ENCODE data around the gene XPO5. TPM values are rescaled to one million over a fixed set of nuclear protein-coding genes. Genes with fewer than 3 reads are reported as not detected.

The XPO5 gene
- total and polyA plus RNA-seq, 9 of the 15 experiments (the other 6 are each of a cell fraction or from before 2014, with no cell fraction given), result 36.0 to 170 (median 99.1) TPM

DNA sequence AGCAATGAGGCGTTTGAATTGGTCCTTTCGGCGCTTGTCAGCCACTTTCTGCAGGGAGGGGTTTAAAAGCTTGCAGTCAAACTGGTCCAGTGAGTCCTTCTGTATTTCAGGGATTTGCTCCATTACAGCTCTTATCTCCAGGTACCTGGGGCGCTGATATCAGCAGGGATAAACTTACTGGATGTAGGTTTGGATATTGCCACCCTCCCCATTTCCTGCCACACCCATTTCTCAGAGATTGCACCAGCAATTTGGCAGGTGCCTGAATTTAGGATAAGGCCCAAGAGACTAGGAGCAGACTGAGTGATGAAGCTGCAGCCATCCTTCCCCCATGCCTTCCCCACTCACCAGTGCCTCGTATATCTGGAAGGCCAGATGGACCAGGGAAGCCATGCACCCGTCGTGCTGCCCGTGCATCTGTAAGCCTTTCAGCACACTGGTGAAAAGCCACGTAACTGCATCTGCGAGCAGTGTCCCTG is 51.3 kb downstream of the XPO5 start (continued):
- TF ChIP-seq, protein P1, sequence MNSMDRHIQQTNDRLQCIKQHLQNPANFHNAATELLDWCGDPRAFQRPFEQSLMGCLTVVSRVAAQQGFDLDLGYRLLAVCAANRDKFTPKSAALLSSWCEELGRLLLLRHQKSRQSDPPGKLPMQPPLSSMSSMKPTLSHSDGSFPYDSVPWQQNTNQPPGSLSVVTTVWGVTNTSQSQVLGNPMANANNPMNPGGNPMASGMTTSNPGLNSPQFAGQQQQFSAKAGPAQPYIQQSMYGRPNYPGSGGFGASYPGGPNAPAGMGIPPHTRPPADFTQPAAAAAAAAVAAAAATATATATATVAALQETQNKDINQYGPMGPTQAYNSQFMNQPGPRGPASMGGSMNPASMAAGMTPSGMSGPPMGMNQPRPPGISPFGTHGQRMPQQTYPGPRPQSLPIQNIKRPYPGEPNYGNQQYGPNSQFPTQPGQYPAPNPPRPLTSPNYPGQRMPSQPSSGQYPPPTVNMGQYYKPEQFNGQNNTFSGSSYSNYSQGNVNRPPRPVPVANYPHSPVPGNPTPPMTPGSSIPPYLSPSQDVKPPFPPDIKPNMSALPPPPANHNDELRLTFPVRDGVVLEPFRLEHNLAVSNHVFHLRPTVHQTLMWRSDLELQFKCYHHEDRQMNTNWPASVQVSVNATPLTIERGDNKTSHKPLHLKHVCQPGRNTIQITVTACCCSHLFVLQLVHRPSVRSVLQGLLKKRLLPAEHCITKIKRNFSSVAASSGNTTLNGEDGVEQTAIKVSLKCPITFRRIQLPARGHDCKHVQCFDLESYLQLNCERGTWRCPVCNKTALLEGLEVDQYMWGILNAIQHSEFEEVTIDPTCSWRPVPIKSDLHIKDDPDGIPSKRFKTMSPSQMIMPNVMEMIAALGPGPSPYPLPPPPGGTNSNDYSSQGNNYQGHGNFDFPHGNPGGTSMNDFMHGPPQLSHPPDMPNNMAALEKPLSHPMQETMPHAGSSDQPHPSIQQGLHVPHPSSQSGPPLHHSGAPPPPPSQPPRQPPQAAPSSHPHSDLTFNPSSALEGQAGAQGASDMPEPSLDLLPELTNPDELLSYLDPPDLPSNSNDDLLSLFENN (IDR thresholded peaks at IDR 0.05; ENCODE audit: low read depth in 2 of 2, low read length in 2 of 2), result 0 out of 4 replicates have a peak, but pooled peaks of 1 of the 2 experiments have one; percentile 27
- TF ChIP-seq RB1 (IDR thresholded peaks at IDR 0.05; ENCODE audit: low read depth), result no peak
- TF ChIP-seq BMI1 (IDR thresholded peaks at IDR 0.05; ENCODE audit: low read length), result no peak
- peak in 1 of 2 experiments; percentile 77; a peak in 2 of 4 replicates for TF ChIP-seq RCOR1 (IDR thresholded peaks at IDR 0.05; ENCODE audit: borderline replicate concordance in 1 of 2, low read depth in 2 of 2, low read length in 2 of 2)
- TF ChIP-seq DMBX1 (CRISPR knock-in tag; IDR thresholded peaks at IDR 0.05; ENCODE audit: borderline replicate concordance), result peak; percentile 41; the same call in 1 of the 2 replicates
- 0 out of 2 replicates have a peak, but pooled peaks have one; percentile 22 for TF ChIP-seq ETV1 (tag; conservative IDR thresholded peaks at IDR 0.05; ENCODE audit: low read depth)
- no peak for TF ChIP-seq ZNF764 (CRISPR knock-in tag; IDR thresholded peaks at IDR 0.05; ENCODE audit: low read depth)
- TF ChIP-seq PURB (CRISPR knock-in tag; IDR thresholded peaks at IDR 0.05; ENCODE audit: low read depth), result no peak
- TF ChIP-seq IRF1 (CRISPR knock-in tag; IDR thresholded peaks at IDR 0.05; ENCODE audit: borderline replicate concordance), result no peak
- no peak for TF ChIP-seq ZNF436 (CRISPR knock-in tag; IDR thresholded peaks at IDR 0.05)
